Forelimb muscle (tissue), 1 donor: ENCODE measurements around the gene LRRN4CL. TPM values are rescaled to one million over a fixed set of nuclear protein-coding genes. Genes with fewer than 3 reads are reported as not detected.
A peak's percentile ranks its signal among the peaks of the same experiment; 100 is the strongest.

ENCODE experiments used
- DNase-seq: peaks from one replicate; pipeline ENCODE4 v3.0.0-alpha.2; 2013; ENCODE audit warnings: low read depth
- polyA plus RNA-seq: library from polyadenylated mRNA; unstranded; fragments of 120-200 nt; gene quantifications from one replicate; pipeline ENCODE4 v1.2.1, GENCODE V29; 2013; ENCODE audit not compliant: insufficient read length

LRRN4CL gene
- polyA plus RNA-seq, 1 donor = 18.8 TPM

DNA sequence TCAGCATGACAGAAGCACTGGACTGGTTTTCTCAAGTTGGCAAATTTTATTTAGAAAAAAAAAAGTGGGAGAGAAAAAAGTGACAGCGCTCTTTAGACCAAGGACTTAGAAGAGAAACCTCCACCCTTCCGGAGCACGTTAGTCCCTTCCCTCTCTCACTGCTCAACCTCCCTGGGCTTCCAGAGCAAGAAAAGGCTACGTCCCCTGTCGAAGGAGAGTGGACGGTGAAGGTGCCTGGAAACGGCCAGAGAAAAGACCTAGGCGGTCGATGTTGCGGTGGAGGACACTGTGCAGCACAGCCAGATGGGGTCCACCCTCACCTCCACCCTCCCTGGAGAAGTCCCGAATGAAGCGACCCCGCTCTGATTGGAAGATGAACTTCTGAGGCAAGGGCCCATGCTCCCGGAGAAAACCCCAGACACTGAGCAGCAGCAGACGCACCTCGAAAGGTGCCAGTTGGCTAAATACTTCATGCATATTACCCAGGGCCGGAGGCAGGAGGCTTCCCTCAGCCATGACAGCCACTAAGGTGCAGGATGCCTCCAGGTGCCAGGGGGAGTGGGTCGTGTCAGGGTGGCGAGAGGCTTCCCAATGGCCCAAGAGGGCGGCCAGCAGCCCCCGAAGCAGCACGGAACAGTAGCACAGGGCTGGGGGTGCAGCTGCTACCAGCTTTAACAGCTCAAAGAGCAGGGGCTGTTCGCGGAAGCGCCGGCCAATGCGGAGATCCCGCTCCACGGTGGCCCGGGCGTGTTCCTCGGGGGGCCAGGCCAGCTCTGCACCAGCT is 42.3 kb downstream of the LRRN4CL start:
- no peak for DNase-seq

DNA sequence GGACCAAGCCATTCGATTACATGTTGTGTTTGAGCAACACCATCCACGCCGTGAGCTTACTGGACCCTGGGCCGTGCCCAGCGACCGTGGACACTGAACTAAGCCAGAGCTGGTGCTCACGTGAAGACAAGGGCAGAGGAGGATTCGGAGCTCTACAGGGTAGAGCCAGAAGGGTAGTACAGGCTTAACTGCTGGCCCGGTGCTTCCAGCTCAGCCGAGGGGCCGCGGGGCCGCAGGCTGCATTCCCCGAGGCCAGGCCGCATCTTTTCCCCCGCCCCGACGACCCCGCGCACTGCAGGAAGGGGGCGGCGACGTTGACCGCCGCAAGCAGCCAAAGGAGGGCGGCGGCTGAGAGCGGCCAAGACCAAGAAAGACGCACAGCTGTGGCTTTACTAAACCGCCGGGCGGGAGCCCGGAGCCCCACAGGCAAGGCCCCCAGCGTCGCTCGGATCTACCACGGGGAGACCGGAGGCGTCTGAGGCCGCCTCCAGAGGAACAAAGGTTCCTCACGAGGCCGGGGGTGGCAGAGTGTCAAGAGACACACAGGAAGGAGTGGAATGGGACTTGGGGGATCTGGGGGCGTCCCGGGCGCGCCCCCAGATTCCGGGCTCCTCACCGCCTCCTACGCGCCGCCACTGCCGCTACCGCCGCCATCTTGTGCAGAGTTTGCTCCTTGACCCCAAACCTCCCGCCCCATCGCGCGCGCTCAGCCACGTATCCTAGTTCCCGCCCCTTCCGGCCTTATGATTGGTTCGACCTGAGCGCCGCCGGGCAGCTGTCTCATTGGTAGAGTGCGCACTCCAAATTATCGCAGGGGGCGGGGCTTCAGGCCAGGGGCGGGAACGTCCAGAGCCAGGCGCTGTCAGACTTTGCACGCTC is 43.1 kb downstream of the LRRN4CL start, which contains the start of gene GANAB:
TSS of gene GANAB (minus strand) at position 668 of the 879 bp plus-strand sequence. CDS start at position 654, 14 bp downstream.
- peak; percentile 90 for DNase-seq

DNA sequence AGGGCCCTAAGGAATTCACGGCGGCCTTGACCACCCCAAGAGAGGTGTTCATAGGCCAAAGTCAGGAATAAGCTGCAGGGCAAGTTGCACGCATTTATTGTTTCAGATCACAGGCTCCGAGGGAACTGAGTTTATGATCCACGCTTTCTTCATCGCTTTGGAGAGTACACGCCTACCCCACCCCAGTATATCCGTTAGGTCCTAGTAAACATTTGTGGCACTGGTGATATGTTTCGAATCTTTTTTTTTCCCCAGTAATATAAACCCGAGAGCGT is 43.7 kb downstream of the LRRN4CL start:
- DNase-seq = no peak

DNA sequence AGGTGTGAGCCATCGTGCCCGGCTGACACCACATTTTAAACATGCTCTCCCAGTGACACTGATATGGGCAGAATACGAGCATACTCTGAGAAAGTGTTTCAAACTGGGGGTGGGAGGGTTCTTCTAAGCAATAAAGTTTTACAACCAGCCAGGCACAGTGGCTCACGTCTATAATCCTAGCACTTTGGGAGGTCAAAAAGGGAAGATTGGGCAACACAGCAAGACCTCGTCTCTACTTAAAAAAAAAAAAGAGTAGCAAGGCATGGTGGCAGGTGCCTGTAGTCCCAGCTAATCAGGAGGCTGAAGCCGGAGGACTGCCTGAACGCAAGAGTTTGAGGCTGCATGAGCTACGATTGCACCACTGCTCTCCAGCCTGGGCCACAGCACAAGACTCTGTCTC is 45.1 kb downstream of the LRRN4CL start:
- no peak for DNase-seq

Other genes starting within 250 kb of the LRRN4CL start
- 240 TPM for gene AHNAK, start 142.7 kb downstream of the LRRN4CL start, polyA plus RNA-seq
- 3,650 TPM for gene EEF1G, start 115.6 kb downstream of the LRRN4CL start, polyA plus RNA-seq
- 11.2 TPM for gene TUT1, start 98.0 kb downstream of the LRRN4CL start, polyA plus RNA-seq
- 38.7 TPM for gene MTA2, start 87.7 kb downstream of the LRRN4CL start, polyA plus RNA-seq
- gene EML3, start 76.8 kb downstream of the LRRN4CL start, polyA plus RNA-seq = 15.3 TPM
- gene ROM1, start 76.3 kb downstream of the LRRN4CL start, polyA plus RNA-seq = 1.4 TPM
- 21.9 TPM for gene B3GAT3, start 67.5 kb downstream of the LRRN4CL start, polyA plus RNA-seq
- gene GANAB, start 42.9 kb downstream of the LRRN4CL start, polyA plus RNA-seq = 142 TPM
- 10.9 TPM for gene INTS5, start 36.2 kb downstream of the LRRN4CL start, polyA plus RNA-seq
- gene C11orf98, start 24.3 kb downstream of the LRRN4CL start, polyA plus RNA-seq = 29.4 TPM
- 2.8 TPM for gene CSKMT, start 24.2 kb downstream of the LRRN4CL start, polyA plus RNA-seq
- 5.5 TPM for gene UQCC3, start 17.9 kb downstream of the LRRN4CL start, polyA plus RNA-seq
- gene LBHD1, start 17.3 kb downstream of the LRRN4CL start, polyA plus RNA-seq = 5.8 TPM
- 145 TPM for gene UBXN1, start 10.5 kb downstream of the LRRN4CL start, polyA plus RNA-seq
- 16.5 TPM for gene BSCL2, start 17.9 kb upstream of the LRRN4CL start, polyA plus RNA-seq
- gene GNG3, start 18.1 kb upstream of the LRRN4CL start, polyA plus RNA-seq = 0.68 TPM
- 41.3 TPM for gene HNRNPUL2, start 37.9 kb upstream of the LRRN4CL start, polyA plus RNA-seq
- gene TTC9C, start 39.0 kb upstream of the LRRN4CL start, polyA plus RNA-seq = 28.2 TPM
- 4.1 TPM for gene ZBTB3, start 64.6 kb upstream of the LRRN4CL start, polyA plus RNA-seq
- 83.2 TPM for gene POLR2G, start 72.0 kb upstream of the LRRN4CL start, polyA plus RNA-seq
- 17.0 TPM for gene TAF6L, start 81.9 kb upstream of the LRRN4CL start, polyA plus RNA-seq
- 27.2 TPM for gene TMEM179B, start 97.9 kb upstream of the LRRN4CL start, polyA plus RNA-seq
- gene TMEM223, start 102.5 kb upstream of the LRRN4CL start, polyA plus RNA-seq = 15.5 TPM
- 64.5 TPM for gene NXF1, start 115.9 kb upstream of the LRRN4CL start, polyA plus RNA-seq
- gene STX5, start 142.5 kb upstream of the LRRN4CL start, polyA plus RNA-seq = 32.0 TPM
- not detected for gene TEX54, start 143.3 kb upstream of the LRRN4CL start, polyA plus RNA-seq
- gene WDR74, start 150.1 kb upstream of the LRRN4CL start, polyA plus RNA-seq = 33.1 TPM
- 29.9 TPM for gene SLC3A2, start 191.4 kb upstream of the LRRN4CL start, polyA plus RNA-seq
- 0.09 TPM for gene CHRM1, start 231.8 kb upstream of the LRRN4CL start, polyA plus RNA-seq